ENCODE data around the gene APOBEC4. TPM values are rescaled to one million over a fixed set of nuclear protein-coding genes. Genes with fewer than 3 reads are reported as not detected.

The APOBEC4 gene
- total RNA-seq, 1 experiment from 2014 or later, result not detected

DNA sequence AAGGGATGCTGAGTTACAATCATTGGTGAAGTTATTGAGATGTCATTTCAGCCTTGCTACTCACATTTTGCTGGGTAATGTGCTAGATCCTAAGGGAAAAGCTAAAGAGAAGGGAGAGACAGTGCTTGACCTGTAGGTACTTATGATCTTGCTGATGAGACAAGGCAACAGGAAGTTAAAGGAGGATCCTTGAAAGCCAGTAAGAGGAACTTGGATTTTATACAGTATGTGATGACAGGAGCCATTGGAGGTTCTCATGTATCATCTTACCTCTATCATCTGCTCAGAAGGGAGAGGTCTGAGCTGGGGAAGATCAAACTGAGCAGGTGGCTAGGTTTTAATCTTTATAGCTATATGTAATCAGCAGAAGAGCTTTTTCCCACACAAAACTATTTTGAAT lies 6.3 kb downstream of the APOBEC4 start:
- BruUV-seq (replicated peaks), result no TSS peak
- POLR2A ChIA-PET (ENCODE audit: unreplicated experiment), result no interaction called here
- intact Hi-C loops (cut with micrococcal nuclease), result no loop called here

DNA sequence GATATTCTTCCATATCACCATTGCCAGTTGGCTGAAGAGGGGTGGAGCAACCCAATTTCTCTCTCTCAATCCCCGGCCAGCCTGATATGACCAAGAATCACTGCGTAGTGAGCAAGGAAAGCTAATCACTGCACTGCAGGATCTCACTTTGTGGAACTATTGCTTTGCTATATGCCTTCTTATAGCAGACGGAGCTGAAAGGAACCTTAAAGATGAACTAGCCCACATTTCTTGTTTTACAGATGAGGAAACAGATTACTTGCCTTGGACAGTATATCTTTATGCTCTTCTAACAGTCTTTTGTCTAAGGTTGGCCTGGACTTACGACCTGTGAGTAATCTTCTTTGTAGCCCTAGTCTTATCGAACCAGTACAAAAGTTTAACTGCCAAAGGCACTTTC lies 7.6 kb downstream of the APOBEC4 start:
- Histone ChIP-seq H3K36me3 (ENCODE audit: low read depth, low read length) (no peaks in the 10 kb centered on the region), H3K9me3 (ENCODE audit: low read length) (no peaks in the 10 kb centered on the region), H4K20me1 (ENCODE audit: low read length) (no peaks in the 10 kb centered on the region), H3F3A (ENCODE audit: low read length, unreplicated experiment) (no peaks in the 10 kb centered on the region), H3K9me2 (replicated peaks; ENCODE audit: low read length) (no peaks in the 10 kb centered on the region), H3K4me3 (ENCODE audit: low read length) (no peak overlapping the region), H3K27me3 (ENCODE audit: low read length) (no peaks in the 10 kb centered on the region), H3K27ac (ENCODE audit: low read length) (no peak overlapping the region), H3K79me2 (ENCODE audit: low read length) (no peaks in the 10 kb centered on the region), H3K9ac (ENCODE audit: low read length) (no peak overlapping the region), H3K4me2 (ENCODE audit: low read length) (no peak overlapping the region), H3K4me1 (ENCODE audit: insufficient read depth, low read length) (no peaks in the 10 kb centered on the region), H2AFZ (ENCODE audit: low read length) (no peak overlapping the region)
- ChIA-PET CTCF (no interaction called here), POLR2A (ENCODE audit: unreplicated experiment) (no interaction called here)
- DNase-seq (no peak), ATAC-seq (no peak)
- intact Hi-C loops (cut with micrococcal nuclease), result no loop called here
- TF ChIP-seq EZH2phosphoT487 (IDR thresholded peaks at IDR 0.05; ENCODE audit: borderline replicate concordance, low read length) (no peak), EZH2 (IDR thresholded peaks at IDR 0.05; ENCODE audit: low read length, unreplicated experiment) (no peak)
- TF ChIP-seq, protein P1, sequence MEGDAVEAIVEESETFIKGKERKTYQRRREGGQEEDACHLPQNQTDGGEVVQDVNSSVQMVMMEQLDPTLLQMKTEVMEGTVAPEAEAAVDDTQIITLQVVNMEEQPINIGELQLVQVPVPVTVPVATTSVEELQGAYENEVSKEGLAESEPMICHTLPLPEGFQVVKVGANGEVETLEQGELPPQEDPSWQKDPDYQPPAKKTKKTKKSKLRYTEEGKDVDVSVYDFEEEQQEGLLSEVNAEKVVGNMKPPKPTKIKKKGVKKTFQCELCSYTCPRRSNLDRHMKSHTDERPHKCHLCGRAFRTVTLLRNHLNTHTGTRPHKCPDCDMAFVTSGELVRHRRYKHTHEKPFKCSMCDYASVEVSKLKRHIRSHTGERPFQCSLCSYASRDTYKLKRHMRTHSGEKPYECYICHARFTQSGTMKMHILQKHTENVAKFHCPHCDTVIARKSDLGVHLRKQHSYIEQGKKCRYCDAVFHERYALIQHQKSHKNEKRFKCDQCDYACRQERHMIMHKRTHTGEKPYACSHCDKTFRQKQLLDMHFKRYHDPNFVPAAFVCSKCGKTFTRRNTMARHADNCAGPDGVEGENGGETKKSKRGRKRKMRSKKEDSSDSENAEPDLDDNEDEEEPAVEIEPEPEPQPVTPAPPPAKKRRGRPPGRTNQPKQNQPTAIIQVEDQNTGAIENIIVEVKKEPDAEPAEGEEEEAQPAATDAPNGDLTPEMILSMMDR (conservative IDR thresholded peaks at IDR 0.05; ENCODE audit: low read depth, low read length), result no peak
- no TSS peak for BruUV-seq (replicated peaks)

More for the DNA sequence above, 6.3 kb downstream of the APOBEC4 start:
- Histone ChIP-seq H3K79me2 (ENCODE audit: low read length) (no peaks in the 10 kb centered on the region), H3K9me2 (replicated peaks; ENCODE audit: low read length) (no peaks in the 10 kb centered on the region), H3K36me3 (ENCODE audit: low read depth, low read length) (no peaks in the 10 kb centered on the region), H3K9me3 (ENCODE audit: low read length) (no peaks in the 10 kb centered on the region), H3F3A (ENCODE audit: low read length, unreplicated experiment) (no peaks in the 10 kb centered on the region), H3K27ac (ENCODE audit: low read length) (no peak overlapping the region), H3K27me3 (ENCODE audit: low read length) (no peaks in the 10 kb centered on the region), H4K20me1 (ENCODE audit: low read length) (no peaks in the 10 kb centered on the region), H3K4me1 (ENCODE audit: insufficient read depth, low read length) (no peaks in the 10 kb centered on the region), H3K4me3 (ENCODE audit: low read length) (no peak overlapping the region), H2AFZ (ENCODE audit: low read length) (no peak overlapping the region), H3K9ac (ENCODE audit: low read length) (no peak overlapping the region), H3K4me2 (ENCODE audit: low read length) (no peak overlapping the region)
- no peak for DNase-seq
- CTCF ChIA-PET, result no interaction called here
- no peak for ATAC-seq
- TF ChIP-seq EZH2phosphoT487 (IDR thresholded peaks at IDR 0.05; ENCODE audit: borderline replicate concordance, low read length) (no peak), EZH2 (IDR thresholded peaks at IDR 0.05; ENCODE audit: low read length, unreplicated experiment) (no peak)
- TF ChIP-seq, protein P1 (conservative IDR thresholded peaks at IDR 0.05; ENCODE audit: low read depth, low read length), result no peak

DNA sequence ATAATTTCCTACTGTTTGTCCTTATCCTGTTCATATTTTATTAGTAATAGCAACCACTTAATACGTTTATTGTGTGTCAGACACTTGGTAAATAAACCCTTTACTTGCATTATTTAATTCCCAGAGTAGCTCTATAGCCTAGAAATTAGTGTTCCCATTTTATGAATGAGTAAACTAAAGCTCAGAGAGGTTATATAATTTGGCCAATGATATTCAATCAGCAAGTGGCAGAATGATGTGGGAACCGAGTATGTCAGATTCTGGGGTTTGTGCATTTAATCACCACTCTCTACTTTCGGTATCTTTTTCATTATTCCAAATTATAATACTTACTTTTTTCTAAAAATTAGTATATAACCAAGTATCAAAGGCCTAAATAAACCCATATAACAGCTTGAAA lies 10.9 kb downstream of the APOBEC4 start:
- CTCF ChIA-PET, result no interaction called here
- Histone ChIP-seq H3K4me2 (ENCODE audit: low read length) (no peak overlapping the region), H3K9ac (ENCODE audit: low read length) (no peak overlapping the region), H3K9me3 (ENCODE audit: low read length) (no peaks in the 10 kb centered on the region), H4K20me1 (ENCODE audit: low read length) (no peaks in the 10 kb centered on the region), H3K4me1 (ENCODE audit: insufficient read depth, low read length) (no peaks in the 10 kb centered on the region), H3F3A (ENCODE audit: low read length, unreplicated experiment) (no peaks in the 10 kb centered on the region), H3K4me3 (ENCODE audit: low read length) (no peak overlapping the region), H3K36me3 (ENCODE audit: low read depth, low read length) (no peaks in the 10 kb centered on the region), H2AFZ (ENCODE audit: low read length) (no peak overlapping the region), H3K27me3 (ENCODE audit: low read length) (no peaks in the 10 kb centered on the region), H3K9me2 (replicated peaks; ENCODE audit: low read length) (no peaks in the 10 kb centered on the region), H3K27ac (ENCODE audit: low read length) (no peak overlapping the region), H3K79me2 (ENCODE audit: low read length) (no peaks in the 10 kb centered on the region)
- POLR2A ChIA-PET (ENCODE audit: unreplicated experiment), result no interaction called here
- ATAC-seq (no peak), DNase-seq (no peak)
- intact Hi-C loops (cut with micrococcal nuclease), result no loop called here
- no peak for TF ChIP-seq EZH2 (IDR thresholded peaks at IDR 0.05; ENCODE audit: low read length, unreplicated experiment)
- no peak for TF ChIP-seq EZH2phosphoT487 (IDR thresholded peaks at IDR 0.05; ENCODE audit: borderline replicate concordance, low read length)
- TF ChIP-seq, protein P1 (conservative IDR thresholded peaks at IDR 0.05; ENCODE audit: low read depth, low read length), result no peak
- no TSS peak for BruUV-seq (replicated peaks)

Measured in PC-3 (cell line).